ENCODE results near the gene GRIK1. TPM values are rescaled to one million over a fixed set of nuclear protein-coding genes. Genes with fewer than 3 reads are reported as not detected.
A peak's percentile ranks its signal among the peaks of the same experiment; 100 is the strongest.

The GRIK1 gene
- total RNA-seq, 1 donor from 2014 or later = 0.31 TPM

- DNase-seq = no peak
Observed at GRCh38 chr21:29786496-29787360, 153.1 kb downstream of the GRIK1 start.

- no peak for DNase-seq
Observed at GRCh38 chr21:29777160-29777559, 162.6 kb downstream of the GRIK1 start.

- peak; percentile 5 for DNase-seq
Observed at GRCh38 chr21:29775462-29775861, 164.3 kb downstream of the GRIK1 start.

- DNase-seq = no peak
Observed at GRCh38 chr21:29771491-29772066, 168.2 kb downstream of the GRIK1 start.

- no peak for DNase-seq
Observed at GRCh38 chr21:29763674-29764073, 176.1 kb downstream of the GRIK1 start.

- DNase-seq = no peak
Observed at GRCh38 chr21:29762570-29763082, 177.2 kb downstream of the GRIK1 start.

GRCh38 chr21:29753216-29753615, 186.6 kb downstream of the GRIK1 start:
- DNase-seq = no peak

GRCh38 chr21:29751473-29752185, 188.2 kb downstream of the GRIK1 start:
- DNase-seq = no peak

GRCh38 chr21:29749957-29750356, 189.8 kb downstream of the GRIK1 start:
- DNase-seq = no peak

- DNase-seq = no peak
Observed at GRCh38 chr21:29749223-29749622, 190.6 kb downstream of the GRIK1 start.

- no peak for DNase-seq
Observed at GRCh38 chr21:29748391-29749167, 191.2 kb downstream of the GRIK1 start.

GRCh38 chr21:29741761-29742160, 198.0 kb downstream of the GRIK1 start:
- no peak for DNase-seq

- no peak for DNase-seq
Observed at GRCh38 chr21:29739176-29739575, 200.6 kb downstream of the GRIK1 start.

- no peak for DNase-seq
Observed at GRCh38 chr21:29738730-29739129, 201.1 kb downstream of the GRIK1 start.

- DNase-seq = peak; percentile 65
Observed at GRCh38 chr21:29737186-29737585, 202.6 kb downstream of the GRIK1 start.

GRCh38 chr21:29730281-29730680, 209.5 kb downstream of the GRIK1 start:
- no peak for DNase-seq

GRCh38 chr21:29726044-29726443, 213.8 kb downstream of the GRIK1 start:
- no peak for DNase-seq

GRCh38 chr21:29725025-29725736, 214.6 kb downstream of the GRIK1 start:
- DNase-seq = no peak

GRCh38 chr21:29721964-29722363, 217.8 kb downstream of the GRIK1 start:
- no peak for DNase-seq

- no peak for DNase-seq
Observed at GRCh38 chr21:29721221-29721620, 218.6 kb downstream of the GRIK1 start.

- no peak for DNase-seq
Observed at GRCh38 chr21:29719521-29719920, 220.3 kb downstream of the GRIK1 start.

Measured in tongue (tissue), 2 donors.